Esophagus muscularis mucosa (tissue), 4 donors: ENCODE results near the gene GFAP. TPM values are rescaled to one million over a fixed set of nuclear protein-coding genes. Genes with fewer than 3 reads are reported as not detected.
A peak's percentile ranks its signal among the peaks of the same experiment; 100 is the strongest.
"Not testable (repeated sequence)": the region's sequence is repeated elsewhere in the genome, so short reads cannot be mapped to it uniquely, and the experiment has no call there.

ENCODE experiments used
- DNase-seq: peaks from one replicate; pipeline ENCODE4 v3.0.0-alpha.2; 2017; ENCODE audit errors: extremely low spot score
- H3K27ac ChIP-seq, 4 donors: fragments of 200-600 bp; sonication (generic); replicated peaks in 1 of 4; 1 replicate in 3 of 4; 2 replicates in 1 of 4; pipeline ENCODE4 v1.5.1; 2016 to 2019; ENCODE audit warnings: mild to moderate bottlenecking in 1 of 4
- H3K27me3 ChIP-seq, 4 donors: fragments of 200-600 bp; sonication (generic); one replicate each; pipeline versions ENCODE4 v1.5.1 to v1.6.0; 2016 to 2019
- H3K36me3 ChIP-seq, 4 donors: fragments of 200-600 bp; sonication (generic); one replicate each; pipeline ENCODE4 v1.5.1; 2016 to 2019
- H3K4me1 ChIP-seq, 4 donors: fragments of 200-600 bp; sonication (generic); one replicate each; pipeline ENCODE4 v1.5.1; 2016 to 2019
- H3K4me3 ChIP-seq, 4 donors: fragments of 200-600 bp; sonication (generic); 1 replicate in 2 of 4; 2 replicates in 2 of 4; pipeline ENCODE4 v1.5.1; 2016 to 2019; ENCODE audit warnings: mild to moderate bottlenecking in 4 of 4, moderate library complexity in 1 of 4
- H3K9me3 ChIP-seq, 4 donors: fragments of 200-600 bp; sonication (generic); 1 replicate in 3 of 4; 2 replicates in 1 of 4; pipeline ENCODE4 v1.5.1; 2016 to 2019
- CTCF ChIP-seq, 3 experiments: fragments of 200-600 bp in 2 of 3; fragments of 450-650 bp in 1 of 3; sonication (generic) in 2 of 3; IDR thresholded peaks; one replicate each; pipeline ENCODE4 v1.5.1; 2017 to 2019; ENCODE audit warnings: antibody characterized with exemption in 3 of 3, mild to moderate bottlenecking in 2 of 3, moderate library complexity in 1 of 3
- EP300 ChIP-seq: sonication (generic); formaldehyde crosslinking; IDR thresholded peaks from one replicate; pipeline ENCODE4 v1.6.1; 2017; ENCODE audit warnings: antibody characterized with exemption
- POLR2A ChIP-seq: fragments of 450-650 bp; IDR thresholded peaks from one replicate; pipeline ENCODE4 v1.6.1; 2017; ENCODE audit warnings: antibody characterized with exemption, moderate library complexity, mild to moderate bottlenecking, low read depth
- POLR2AphosphoS5 ChIP-seq, 2 donors: sonication (generic); formaldehyde crosslinking; IDR thresholded peaks; one replicate each; pipeline ENCODE4 v1.6.1; 2017; ENCODE audit warnings: antibody characterized with exemption in 2 of 2
- WGBS: methylation state at CpG from one replicate; pipeline ENCODE4 v1.1.5; 2018; 5-methylcytosine and 5-hydroxymethylcytosine counted together
- intact Hi-C: fragments of 100-400 bp; cut with DNase I; formaldehyde crosslinking; loops from one replicate; pipeline ENCODE4 v1.15.1; 2023
- total RNA-seq, 4 donors: library from RNA; depleted of rRNA; stranded (reverse); fragments of >200 nt; gene quantifications; one replicate each; pipeline versions ENCODE4 v1.1.0 to v1.2.1, GENCODE V29; 2016

GFAP gene
- total RNA-seq, 4 donors from 2014 or later: 1.2 to 2.8 TPM; not detected in 2

GRCh38 chr17:44947461-44948314 lies 32.4 kb upstream of the GFAP start, which contains the start of gene KIF18B:
KIF18B (minus strand) TSS chr17:44947773; CDS start chr17:44936344, 11,429 bp downstream.
- intact Hi-C loops: no loop called here
- Histone ChIP-seq H3K9me3 (no peaks in the 10 kb centered on the region), H3K4me1 (peaks cover 10 to 18% (median 14%) of the 10 kb centered on the region in 4 donors), H3K36me3 (no peaks in the 10 kb centered on the region), H3K27me3 (peaks cover 0 to 13% (median 2%) of the 10 kb centered on the region in 4 donors), H3K4me3 (peak within 1 kb of the TSS; percentile 59 to 64 (median 60)), H3K27ac (peak within 1 kb of the TSS; percentile 45 to 67 (median 56))
- DNase-seq: peak; percentile 96
- WGBS: 3% methylated on average over 22 of the region's 62 CpGs
- TF ChIP-seq CTCF (IDR thresholded peaks at IDR 0.05) (peak in 1 of 3 experiments; percentile 13), POLR2A (peak; percentile 13), EP300 (no peak), POLR2AphosphoS5 (IDR thresholded peaks at IDR 0.05) (peak; percentile 89 to 96)

GRCh38 chr17:44945652-44946051 lies 30.4 kb upstream of the GFAP start:
- DNase-seq: not testable (repeated sequence)
- peaks cover 0 to 13% (median 2%) of the 10 kb centered on the region in 4 donors for H3K27me3 ChIP-seq

GRCh38 chr17:44942456-44942855 lies 27.2 kb upstream of the GFAP start:
- H3K27ac ChIP-seq: no peak overlapping the region
- TF ChIP-seq POLR2AphosphoS5 (IDR thresholded peaks at IDR 0.05): no peak
- TF ChIP-seq POLR2A: no peak
- TF ChIP-seq CTCF (IDR thresholded peaks at IDR 0.05): no peak
- no peak for TF ChIP-seq EP300
- H3K4me3 ChIP-seq: no peak overlapping the region
- no peaks in the 10 kb centered on the region for H3K36me3 ChIP-seq
- H3K4me1 ChIP-seq: peaks cover 5 to 18% (median 17%) of the 10 kb centered on the region in 4 donors
- peaks cover 0 to 13% (median 2%) of the 10 kb centered on the region in 4 donors for H3K27me3 ChIP-seq
- 58% methylated on average over 4 of the region's 4 CpGs for WGBS
- H3K9me3 ChIP-seq: no peaks in the 10 kb centered on the region
- no peak for DNase-seq
- intact Hi-C loops: no loop called here

More at GRCh38 chr17:44945652-44946051, 30.4 kb upstream of the GFAP start:
- H3K4me1 ChIP-seq: peaks cover 11 to 18% (median 14%) of the 10 kb centered on the region in 4 donors
- intact Hi-C loops, H3K27ac ChIP-seq, H3K36me3 ChIP-seq, H3K4me3 ChIP-seq, H3K9me3 ChIP-seq: not testable (repeated sequence)
- 84% methylated on average over 10 of the region's 10 CpGs for WGBS

- no peak for DNase-seq
- no peak overlapping the region for H3K27ac ChIP-seq
- intact Hi-C loops: no loop called here
- H3K9me3 ChIP-seq: no peaks in the 10 kb centered on the region
- peaks cover 0 to 7% (median 0%) of the 10 kb centered on the region in 4 donors for H3K27me3 ChIP-seq
- WGBS: 75% methylated on average over 9 of the region's 9 CpGs
- H3K4me1 ChIP-seq: peaks cover 0 to 12% (median 11%) of the 10 kb centered on the region in 4 donors
- no peak overlapping the region for H3K4me3 ChIP-seq
- TF ChIP-seq POLR2A (no peak), EP300 (no peak), CTCF (IDR thresholded peaks at IDR 0.05) (no peak)
- H3K36me3 ChIP-seq: no peaks in the 10 kb centered on the region
Measured at GRCh38 chr17:44941712-44942331, 26.5 kb upstream of the GFAP start.

GRCh38 chr17:44940768-44941167 lies 25.5 kb upstream of the GFAP start:
- intact Hi-C loops: no loop called here
- no peak for TF ChIP-seq CTCF (IDR thresholded peaks at IDR 0.05)
- TF ChIP-seq POLR2A: no peak
- TF ChIP-seq POLR2AphosphoS5 (IDR thresholded peaks at IDR 0.05): no peak
- TF ChIP-seq EP300: no peak
- Histone ChIP-seq H3K36me3 (no peaks in the 10 kb centered on the region), H3K4me3 (no peak overlapping the region), H3K27me3 (peaks cover 0 to 4% (median 0%) of the 10 kb centered on the region in 4 donors), H3K9me3 (no peaks in the 10 kb centered on the region), H3K27ac (no peak overlapping the region), H3K4me1 (peaks cover 0 to 12% (median 10%) of the 10 kb centered on the region in 4 donors)
- 69% methylated on average over 1 of the region's 1 CpG for WGBS
- DNase-seq: no peak
